ENCODE data around the gene TLX2.

- TF ChIP-seq CTCF (IDR thresholded peaks at IDR 0.05; ENCODE audit: low read depth, low read length): no peak
- TF ChIP-seq EZH2phosphoT487 (IDR thresholded peaks at IDR 0.05; ENCODE audit: low read depth): no peak
These were observed 28.1 kb upstream of the TLX2 start for GRCh38 chr2:74486141-74486540.
